Ishikawa (cell line): ENCODE data around the gene DNASE1L2.

Source experiments
- CEBPB ChIP-seq: IDR thresholded peaks from 2 replicates; pipeline ENCODE4 v1.6.1; 2012
- CREB1 ChIP-seq: IDR thresholded peaks from 2 replicates; pipeline ENCODE4 v1.6.1; 2012; ENCODE audit warnings: low read depth
- EP300 ChIP-seq: IDR thresholded peaks from 2 replicates; pipeline ENCODE4 v1.6.1; 2012; ENCODE audit warnings: borderline replicate concordance
- NFIC ChIP-seq: IDR thresholded peaks from 2 replicates; pipeline ENCODE4 v1.6.1; 2012
- RAD21 ChIP-seq: IDR thresholded peaks from 2 replicates; pipeline ENCODE4 v1.6.1; 2012; ENCODE audit warnings: low read depth
- TAF1 ChIP-seq: IDR thresholded peaks from 2 replicates; pipeline ENCODE4 v1.6.1; 2012; ENCODE audit warnings: low read depth, mild to moderate bottlenecking
- TCF12 ChIP-seq: IDR thresholded peaks from 2 replicates; pipeline ENCODE4 v1.6.1; 2012; ENCODE audit warnings: low read depth
- TEAD4 ChIP-seq: IDR thresholded peaks from 2 replicates; pipeline ENCODE4 v1.6.1; 2012
- YY1 ChIP-seq: IDR thresholded peaks from 2 replicates; pipeline ENCODE4 v1.6.1; 2012; ENCODE audit warnings: low read depth
- ZBTB7A ChIP-seq: IDR thresholded peaks from 2 replicates; pipeline ENCODE4 v1.6.1; 2012; ENCODE audit warnings: low read depth
- TF ChIP-seq, protein P1 (sequence below): IDR thresholded peaks from 2 replicates; pipeline ENCODE4 v1.6.1; 2012
- TF ChIP-seq, protein P2 (sequence below): IDR thresholded peaks from 2 replicates; pipeline ENCODE4 v1.6.1; 2012; ENCODE audit warnings: low read depth, mild to moderate bottlenecking
- TF ChIP-seq, protein P3 (sequence below): IDR thresholded peaks from 2 replicates; pipeline ENCODE4 v1.6.1; 2012

DNA sequence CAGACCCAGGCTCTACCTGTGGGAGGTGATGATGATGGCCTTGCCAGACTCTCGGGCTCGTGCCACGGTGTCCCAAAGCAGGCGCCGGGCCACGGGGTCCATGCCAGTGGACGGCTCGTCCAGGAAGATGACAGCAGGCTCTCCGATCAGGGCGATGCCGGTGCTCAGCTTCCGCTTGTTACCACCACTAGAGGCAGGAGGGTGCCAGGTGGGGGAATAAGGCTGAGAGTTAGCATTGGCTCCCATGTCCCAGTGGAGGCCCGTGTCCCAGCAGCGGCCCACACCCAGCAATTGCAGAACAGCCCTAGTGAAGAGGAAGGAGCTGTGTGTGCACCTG lies 42.0 kb downstream of the DNASE1L2 start:
- TF ChIP-seq, protein P1, sequence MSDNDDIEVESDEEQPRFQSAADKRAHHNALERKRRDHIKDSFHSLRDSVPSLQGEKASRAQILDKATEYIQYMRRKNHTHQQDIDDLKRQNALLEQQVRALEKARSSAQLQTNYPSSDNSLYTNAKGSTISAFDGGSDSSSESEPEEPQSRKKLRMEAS = no peak
- no peak for TF ChIP-seq CEBPB
- no peak for TF ChIP-seq CREB1
- TF ChIP-seq, protein P2, sequence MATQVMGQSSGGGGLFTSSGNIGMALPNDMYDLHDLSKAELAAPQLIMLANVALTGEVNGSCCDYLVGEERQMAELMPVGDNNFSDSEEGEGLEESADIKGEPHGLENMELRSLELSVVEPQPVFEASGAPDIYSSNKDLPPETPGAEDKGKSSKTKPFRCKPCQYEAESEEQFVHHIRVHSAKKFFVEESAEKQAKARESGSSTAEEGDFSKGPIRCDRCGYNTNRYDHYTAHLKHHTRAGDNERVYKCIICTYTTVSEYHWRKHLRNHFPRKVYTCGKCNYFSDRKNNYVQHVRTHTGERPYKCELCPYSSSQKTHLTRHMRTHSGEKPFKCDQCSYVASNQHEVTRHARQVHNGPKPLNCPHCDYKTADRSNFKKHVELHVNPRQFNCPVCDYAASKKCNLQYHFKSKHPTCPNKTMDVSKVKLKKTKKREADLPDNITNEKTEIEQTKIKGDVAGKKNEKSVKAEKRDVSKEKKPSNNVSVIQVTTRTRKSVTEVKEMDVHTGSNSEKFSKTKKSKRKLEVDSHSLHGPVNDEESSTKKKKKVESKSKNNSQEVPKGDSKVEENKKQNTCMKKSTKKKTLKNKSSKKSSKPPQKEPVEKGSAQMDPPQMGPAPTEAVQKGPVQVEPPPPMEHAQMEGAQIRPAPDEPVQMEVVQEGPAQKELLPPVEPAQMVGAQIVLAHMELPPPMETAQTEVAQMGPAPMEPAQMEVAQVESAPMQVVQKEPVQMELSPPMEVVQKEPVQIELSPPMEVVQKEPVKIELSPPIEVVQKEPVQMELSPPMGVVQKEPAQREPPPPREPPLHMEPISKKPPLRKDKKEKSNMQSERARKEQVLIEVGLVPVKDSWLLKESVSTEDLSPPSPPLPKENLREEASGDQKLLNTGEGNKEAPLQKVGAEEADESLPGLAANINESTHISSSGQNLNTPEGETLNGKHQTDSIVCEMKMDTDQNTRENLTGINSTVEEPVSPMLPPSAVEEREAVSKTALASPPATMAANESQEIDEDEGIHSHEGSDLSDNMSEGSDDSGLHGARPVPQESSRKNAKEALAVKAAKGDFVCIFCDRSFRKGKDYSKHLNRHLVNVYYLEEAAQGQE = no peak
- TF ChIP-seq NFIC = no peak
- no peak for TF ChIP-seq TCF12
- TF ChIP-seq ZBTB7A = no peak
- TF ChIP-seq EP300 = no peak
- no peak for TF ChIP-seq TAF1
- TF ChIP-seq RAD21 = no peak
- TF ChIP-seq, protein P3, sequence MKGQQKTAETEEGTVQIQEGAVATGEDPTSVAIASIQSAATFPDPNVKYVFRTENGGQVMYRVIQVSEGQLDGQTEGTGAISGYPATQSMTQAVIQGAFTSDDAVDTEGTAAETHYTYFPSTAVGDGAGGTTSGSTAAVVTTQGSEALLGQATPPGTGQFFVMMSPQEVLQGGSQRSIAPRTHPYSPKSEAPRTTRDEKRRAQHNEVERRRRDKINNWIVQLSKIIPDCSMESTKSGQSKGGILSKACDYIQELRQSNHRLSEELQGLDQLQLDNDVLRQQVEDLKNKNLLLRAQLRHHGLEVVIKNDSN = no peak
- no peak for TF ChIP-seq TEAD4
- TF ChIP-seq YY1 = no peak
